NT2/D1 (cell line): Measurements from ENCODE around the gene RSPH4A.
"Not testable (repeated sequence)": the region's sequence is repeated elsewhere in the genome, so short reads cannot be mapped to it uniquely, and the experiment has no call there.

Experiments used
- SUZ12 ChIP-seq: IDR thresholded peaks from 2 replicates; pipeline ENCODE4 v1.6.1; 2011; ENCODE audit not compliant: insufficient read length, insufficient read depth; ENCODE audit errors: extremely low read depth
- YY1 ChIP-seq: IDR thresholded peaks from 2 replicates; pipeline ENCODE4 v1.6.1; 2011; ENCODE audit not compliant: insufficient read length, insufficient read depth
- ZNF274 ChIP-seq: IDR thresholded peaks from 2 replicates; pipeline ENCODE4 v1.6.1; 2011; ENCODE audit warnings: mild to moderate bottlenecking, low read depth, low read length

- not testable (repeated sequence) for TF ChIP-seq SUZ12, ZNF274, YY1
Observed at GRCh38 chr6:116603916-116604315, 12.4 kb upstream of the RSPH4A start.
